Liver (tissue), 9 donors: ENCODE results near the gene DNAJC22. TPM values are rescaled to one million over a fixed set of nuclear protein-coding genes. Genes with fewer than 3 reads are reported as not detected.

Experiments
- DNase-seq: peaks from one replicate; pipeline ENCODE4 v3.0.0-alpha.2; 2017; ENCODE audit warnings: low spot score
- H3K27ac ChIP-seq, 2 donors: one replicate each; pipeline ENCODE4 v1.7.0; 2013; ENCODE audit warnings: inconsistent platforms in 2 of 2, low read length in 2 of 2, control low read depth in 1 of 2, low read depth in 1 of 2, mild to moderate bottlenecking in 1 of 2
- H3K27me3 ChIP-seq, 4 donors: one replicate each; pipeline versions ENCODE4 v1.6.1 to v1.7.0; 2013; ENCODE audit warnings: low read length in 3 of 4, inconsistent platforms in 1 of 4, mild to moderate bottlenecking in 1 of 4, moderate library complexity in 1 of 4; ENCODE audit not compliant: control insufficient read depth in 4 of 4, insufficient read depth in 4 of 4
- H3K36me3 ChIP-seq, 4 donors: one replicate each; pipeline versions ENCODE4 v1.6.1 to v1.7.0; 2013; ENCODE audit warnings: low read length in 3 of 4, mild to moderate bottlenecking in 3 of 4, low read depth in 1 of 4, moderate library complexity in 1 of 4; ENCODE audit not compliant: control insufficient read depth in 4 of 4, insufficient read depth in 3 of 4
- H3K4me1 ChIP-seq, 4 donors: one replicate each; pipeline versions ENCODE4 v1.6.1 to v1.7.0; 2013; ENCODE audit warnings: low read length in 3 of 4, mild to moderate bottlenecking in 3 of 4, moderate library complexity in 1 of 4; ENCODE audit not compliant: control insufficient read depth in 4 of 4, insufficient read depth in 4 of 4
- H3K4me3 ChIP-seq, 3 donors: one replicate each; pipeline versions ENCODE4 v1.6.1 to v1.7.0; 2013; ENCODE audit warnings: low read length in 3 of 3, control low read depth in 1 of 3, low read depth in 1 of 3, mild to moderate bottlenecking in 1 of 3
- H3K9ac ChIP-seq, 2 donors: one replicate each; pipeline ENCODE4 v1.7.0; 2013; ENCODE audit warnings: low read length in 2 of 2, mild to moderate bottlenecking in 2 of 2, moderate library complexity in 2 of 2, control low read depth in 1 of 2, low read depth in 1 of 2
- H3K9me3 ChIP-seq, 4 donors: one replicate each; pipeline versions ENCODE4 v1.6.1 to v1.7.0; 2013; ENCODE audit warnings: low read length in 3 of 4; ENCODE audit not compliant: control insufficient read depth in 4 of 4
- ATF3 ChIP-seq: IDR thresholded peaks from 2 replicates; pipeline ENCODE4 v1.6.1; 2016; ENCODE audit warnings: antibody characterized with exemption
- CTCF ChIP-seq: fragments of 150-350 bp; IDR thresholded peaks from 2 replicates; pipeline ENCODE4 v1.5.1; 2017; ENCODE audit warnings: improper control_type of control experiment, low read depth, low read length; ENCODE audit not compliant: missing input control
- EGR1 ChIP-seq, 2 donors: IDR thresholded peaks; 2 replicates each; pipeline ENCODE4 v1.6.1; 2016 to 2018; ENCODE audit warnings: antibody characterized with exemption in 2 of 2, low read depth in 2 of 2
- FOXA1 ChIP-seq: IDR thresholded peaks from 2 replicates; pipeline ENCODE4 v1.6.1; 2016; ENCODE audit warnings: antibody characterized with exemption
- FOXA2 ChIP-seq: IDR thresholded peaks from 2 replicates; pipeline ENCODE4 v1.6.1; 2016; ENCODE audit warnings: antibody characterized with exemption
- GABPA ChIP-seq, 2 donors: IDR thresholded peaks in 1 of 2; conservative IDR thresholded peaks in 1 of 2; 2 replicates each; pipeline ENCODE4 v1.6.1; 2016; ENCODE audit warnings: antibody characterized with exemption in 2 of 2, mild to moderate bottlenecking in 1 of 2, moderate library complexity in 1 of 2
- JUND ChIP-seq, 2 donors: IDR thresholded peaks; 2 replicates each; pipeline ENCODE4 v1.6.1; 2016; ENCODE audit warnings: antibody characterized with exemption in 2 of 2
- MAX ChIP-seq: IDR thresholded peaks from 2 replicates; pipeline ENCODE4 v1.6.1; 2016; ENCODE audit warnings: antibody characterized with exemption
- NR2F2 ChIP-seq: IDR thresholded peaks from 2 replicates; pipeline ENCODE4 v1.6.1; 2016; ENCODE audit warnings: antibody characterized with exemption
- RAD21 ChIP-seq, 2 donors: IDR thresholded peaks; 2 replicates each; pipeline ENCODE4 v1.6.1; 2016; ENCODE audit warnings: antibody characterized with exemption in 2 of 2, mild to moderate bottlenecking in 2 of 2
- RXRA ChIP-seq, 2 donors: IDR thresholded peaks; 2 replicates each; pipeline ENCODE4 v1.6.1; 2017 to 2018; ENCODE audit warnings: antibody characterized with exemption in 2 of 2, mild to moderate bottlenecking in 1 of 2
- SP1 ChIP-seq: IDR thresholded peaks from 2 replicates; pipeline ENCODE4 v1.6.1; 2018; ENCODE audit warnings: antibody characterized with exemption, mild to moderate bottlenecking
- TAF1 ChIP-seq: conservative IDR thresholded peaks from 2 replicates; pipeline ENCODE4 v1.6.1; 2016; ENCODE audit warnings: antibody characterized with exemption, mild to moderate bottlenecking
- ZBTB33 ChIP-seq: IDR thresholded peaks from 2 replicates; pipeline ENCODE4 v1.6.1; 2016; ENCODE audit warnings: antibody characterized with exemption
- WGBS: extraction: QIAGEN DNeasy Blood & Tissue Kit; methylation state at CpG from one replicate; pipeline ENCODE4 v1.1.7; 2013; 5-methylcytosine and 5-hydroxymethylcytosine counted together
- polyA plus RNA-seq, 2 donors: library from polyadenylated mRNA; stranded (reverse) in 1 of 2; unstranded in 1 of 2; fragments of 200-250 nt in 1 of 2; fragments of >200 nt in 1 of 2; fragmentation: Nextera tagmentation in 1 of 2; extraction: Ambion mirVana in 1 of 2; gene quantifications; one replicate each; pipeline versions ENCODE4 v1.2.1 to v1.2.3, GENCODE V29; 2013 to 2015
- total RNA-seq, 2 donors: library from RNA; depleted of rRNA; stranded (reverse); fragments of >200 nt; gene quantifications; one replicate each; pipeline ENCODE4 v1.2.3, GENCODE V29; 2014
- donor health status: healthy.
- donor health status: healthy.
- donor health status: healthy.
- donor health status: healthy.
- donor health status: healthy.

DNAJC22 gene
- total and polyA plus RNA-seq, 4 donors, result 16.6 to 49.4 (median 28.2) TPM

- TF ChIP-seq CTCF (no peak), SP1 (no peak)
Observed at GRCh38 chr12:49323524-49324097, 23.1 kb upstream of the DNAJC22 start (continued).

GRCh38 chr12:49325606-49326005 is 21.1 kb upstream of the DNAJC22 start:
- TF ChIP-seq SP1, result no peak
- no peak for TF ChIP-seq RAD21 (IDR thresholded peaks at IDR 0.05)
- no peak for TF ChIP-seq GABPA (IDR thresholded peaks at IDR 0.05 in 1 of 2, conservative IDR thresholded peaks at IDR 0.05 in 1 of 2)
- no peak for TF ChIP-seq TAF1
- no peak for TF ChIP-seq MAX
- Histone ChIP-seq H3K9ac (no peak overlapping the region), H3K4me3 (no peak overlapping the region), H3K27ac (no peak overlapping the region), H3K27me3 (no peaks in the 10 kb centered on the region), H3K9me3 (no peaks in the 10 kb centered on the region), H3K36me3 (no peaks in the 10 kb centered on the region), H3K4me1 (peaks cover 2 to 14% (median 10%) of the 10 kb centered on the region in 4 donors)
- WGBS, result 97% methylated on average over 6 of the region's 6 CpGs
- DNase-seq, result no peak

- no peaks in the 10 kb centered on the region for H3K9me3 ChIP-seq
- no peak overlapping the region for H3K4me3 ChIP-seq
- DNase-seq, result no peak
- H3K9ac ChIP-seq, result no peak overlapping the region
- TF ChIP-seq MAX (no peak), FOXA1 (no peak), JUND (IDR thresholded peaks at IDR 0.05) (no peak), EGR1 (IDR thresholded peaks at IDR 0.05; ENCODE audit: low read depth in 2 of 2) (no peak)
- no peaks in the 10 kb centered on the region for H3K27me3 ChIP-seq
- peaks cover 2 to 17% (median 10%) of the 10 kb centered on the region in 4 donors for H3K4me1 ChIP-seq
- no peak overlapping the region for H3K27ac ChIP-seq
- no peaks in the 10 kb centered on the region for H3K36me3 ChIP-seq
Observed at GRCh38 chr12:49327368-49327767, 19.3 kb upstream of the DNAJC22 start.

GRCh38 chr12:49327887-49328286 is 18.8 kb upstream of the DNAJC22 start:
- DNase-seq, result no peak
- WGBS, result 93% methylated on average over 2 of the region's 2 CpGs
- Histone ChIP-seq H3K36me3 (no peaks in the 10 kb centered on the region), H3K4me3 (no peak overlapping the region), H3K4me1 (peaks cover 2 to 11% (median 9%) of the 10 kb centered on the region in 4 donors), H3K9ac (no peak overlapping the region), H3K27ac (no peak overlapping the region), H3K9me3 (no peaks in the 10 kb centered on the region), H3K27me3 (no peaks in the 10 kb centered on the region)
- no peak for TF ChIP-seq TAF1
- TF ChIP-seq NR2F2, result no peak
- no peak for TF ChIP-seq GABPA (IDR thresholded peaks at IDR 0.05 in 1 of 2, conservative IDR thresholded peaks at IDR 0.05 in 1 of 2)
- no peak for TF ChIP-seq SP1
- no peak for TF ChIP-seq FOXA2
- no peak for TF ChIP-seq ZBTB33
- no peak for TF ChIP-seq RXRA (IDR thresholded peaks at IDR 0.05)
- no peak for TF ChIP-seq CTCF
- TF ChIP-seq FOXA1, result no peak
- no peak for TF ChIP-seq ATF3
